GM12801 (cell line): Measurements from ENCODE around the gene SHPK.

Source experiments
- TF ChIP-seq, protein P1 (sequence below): IDR thresholded peaks from one replicate; pipeline ENCODE4 v1.5.1; 2011; ENCODE audit warnings: control low read depth; ENCODE audit not compliant: insufficient read length; ENCODE audit errors: extremely low read depth

SHPK gene

DNA sequence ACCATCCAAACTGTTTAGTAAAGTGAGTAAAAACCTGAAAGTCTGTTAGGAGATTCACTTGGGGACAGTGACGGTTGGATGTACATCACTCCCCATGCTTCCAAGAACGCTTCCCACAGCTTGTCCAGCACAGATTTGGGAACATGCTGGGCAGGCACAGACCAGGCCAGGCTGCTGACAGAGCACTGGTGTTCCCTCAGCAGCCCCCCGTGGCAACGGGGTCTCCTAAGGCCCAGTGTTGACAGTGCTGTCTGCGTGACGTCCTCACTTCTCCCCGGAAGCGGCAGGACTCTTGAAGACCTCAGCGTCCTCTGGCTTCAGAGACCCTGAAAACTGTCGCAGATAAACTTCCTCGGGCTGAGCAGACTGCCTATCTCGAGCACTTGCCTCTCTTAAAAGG is 69.5 kb downstream of the SHPK start:
- TF ChIP-seq, protein P1, sequence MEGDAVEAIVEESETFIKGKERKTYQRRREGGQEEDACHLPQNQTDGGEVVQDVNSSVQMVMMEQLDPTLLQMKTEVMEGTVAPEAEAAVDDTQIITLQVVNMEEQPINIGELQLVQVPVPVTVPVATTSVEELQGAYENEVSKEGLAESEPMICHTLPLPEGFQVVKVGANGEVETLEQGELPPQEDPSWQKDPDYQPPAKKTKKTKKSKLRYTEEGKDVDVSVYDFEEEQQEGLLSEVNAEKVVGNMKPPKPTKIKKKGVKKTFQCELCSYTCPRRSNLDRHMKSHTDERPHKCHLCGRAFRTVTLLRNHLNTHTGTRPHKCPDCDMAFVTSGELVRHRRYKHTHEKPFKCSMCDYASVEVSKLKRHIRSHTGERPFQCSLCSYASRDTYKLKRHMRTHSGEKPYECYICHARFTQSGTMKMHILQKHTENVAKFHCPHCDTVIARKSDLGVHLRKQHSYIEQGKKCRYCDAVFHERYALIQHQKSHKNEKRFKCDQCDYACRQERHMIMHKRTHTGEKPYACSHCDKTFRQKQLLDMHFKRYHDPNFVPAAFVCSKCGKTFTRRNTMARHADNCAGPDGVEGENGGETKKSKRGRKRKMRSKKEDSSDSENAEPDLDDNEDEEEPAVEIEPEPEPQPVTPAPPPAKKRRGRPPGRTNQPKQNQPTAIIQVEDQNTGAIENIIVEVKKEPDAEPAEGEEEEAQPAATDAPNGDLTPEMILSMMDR = no peak

DNA sequence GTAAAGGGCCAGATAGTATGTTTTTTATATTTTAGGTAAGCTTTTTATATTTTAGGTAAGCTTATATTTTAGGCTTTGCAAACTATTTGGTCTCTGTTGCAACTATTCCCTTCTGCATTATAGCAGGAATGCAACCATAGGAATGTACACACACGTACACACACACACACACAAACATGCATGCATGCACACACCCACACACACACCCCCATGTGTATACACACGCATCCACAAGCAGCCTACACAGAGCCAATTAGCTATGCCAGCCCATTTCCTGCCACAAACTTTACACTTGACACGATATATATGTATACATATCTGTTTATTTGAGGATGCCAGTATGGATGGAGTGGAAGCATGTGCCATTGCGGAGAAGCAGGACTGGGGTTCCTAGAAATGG is 70.9 kb downstream of the SHPK start:
- TF ChIP-seq, protein P1 = no peak

DNA sequence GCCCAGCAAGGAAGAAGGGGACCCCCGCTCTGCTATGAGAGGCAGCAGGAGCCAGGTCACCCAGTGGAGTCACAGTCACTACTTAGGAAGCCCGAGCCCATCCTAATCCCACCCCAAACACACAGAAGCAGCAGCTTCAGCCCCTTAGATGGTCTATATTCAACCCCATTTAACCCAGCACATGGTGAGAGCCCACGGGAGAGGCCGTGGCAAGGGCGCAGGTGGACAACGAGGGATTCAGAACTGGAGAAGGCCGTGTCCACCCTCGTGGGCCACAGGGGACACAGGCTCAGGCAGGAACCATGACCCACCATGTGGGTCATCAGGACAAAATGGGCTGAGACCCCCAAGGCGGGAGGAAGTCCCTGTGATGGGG is 76.8 kb downstream of the SHPK start:
- TF ChIP-seq, protein P1 = no peak

DNA sequence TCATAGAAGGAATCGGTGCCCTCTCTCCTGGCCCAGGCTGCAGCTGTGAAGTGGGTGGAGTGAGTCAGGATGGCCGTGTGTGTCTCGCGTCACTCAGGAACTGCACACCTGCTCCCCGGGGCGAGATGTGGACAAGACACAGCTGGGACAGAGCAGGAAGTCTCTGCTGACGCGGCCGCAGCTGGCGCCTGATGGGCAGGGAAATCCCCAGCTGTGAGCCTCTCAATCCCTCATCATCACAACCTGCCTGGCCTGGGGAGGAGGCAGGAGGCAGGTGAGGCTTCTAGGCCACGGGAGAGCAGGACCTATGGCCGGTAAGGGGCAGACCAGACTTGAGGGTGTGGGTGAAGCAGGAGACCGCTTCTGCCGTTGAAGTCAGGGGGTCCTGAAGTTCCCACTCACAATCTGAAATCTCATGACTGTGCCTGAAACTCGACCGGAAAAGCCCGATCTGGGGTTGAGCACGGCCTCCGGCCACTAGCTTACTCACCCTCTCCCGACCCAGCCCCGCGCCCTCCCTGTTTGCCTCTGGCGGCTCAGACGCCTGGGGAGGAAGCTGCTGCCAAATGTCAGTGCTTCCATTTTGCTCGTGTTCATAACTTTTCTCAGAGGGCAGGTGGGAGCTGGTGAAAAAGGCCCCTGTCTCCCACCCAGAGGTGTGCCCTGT is 77.3 kb downstream of the SHPK start:
- TF ChIP-seq, protein P1 = no peak
